OCI-LY7 (cell line): ENCODE results near the gene FBN1.

Source experiments
- EZH2phosphoT487 ChIP-seq: fragments of 200-600 bp; sonication (generic); IDR thresholded peaks from 2 replicates; pipeline ENCODE4 v1.6.1; 2018; ENCODE audit warnings: low read depth, borderline replicate concordance, mild to moderate bottlenecking, mixed run types, antibody characterized with exemption, low read length, moderate library complexity, mixed read lengths
- TF ChIP-seq, protein P1 (sequence below): fragments of 200-600 bp; sonication (generic); conservative IDR thresholded peaks from 2 replicates; pipeline ENCODE4 v1.5.1; 2014; ENCODE audit warnings: mild to moderate bottlenecking, antibody characterized with exemption, low read length, moderate library complexity, mixed read lengths

DNA sequence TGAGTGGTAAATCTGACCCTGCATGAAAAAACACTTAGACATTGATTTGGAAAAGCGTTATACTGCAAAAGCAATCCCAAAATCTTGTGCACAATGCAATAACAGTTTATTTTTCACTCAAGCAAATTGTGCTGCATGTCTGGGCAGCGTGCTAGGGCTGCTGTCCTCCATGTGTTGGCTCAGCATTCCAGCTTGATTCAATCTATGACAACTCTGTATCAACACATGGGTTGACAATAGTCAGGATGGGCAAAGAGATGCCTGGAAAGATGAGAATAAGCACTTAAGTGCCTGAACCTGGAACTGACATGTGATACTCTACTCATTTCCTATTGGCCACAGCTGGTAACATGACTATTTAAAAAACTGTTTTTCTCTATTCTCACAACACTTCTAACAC, 262.5 kb downstream of the FBN1 start:
- TF ChIP-seq, protein P1, sequence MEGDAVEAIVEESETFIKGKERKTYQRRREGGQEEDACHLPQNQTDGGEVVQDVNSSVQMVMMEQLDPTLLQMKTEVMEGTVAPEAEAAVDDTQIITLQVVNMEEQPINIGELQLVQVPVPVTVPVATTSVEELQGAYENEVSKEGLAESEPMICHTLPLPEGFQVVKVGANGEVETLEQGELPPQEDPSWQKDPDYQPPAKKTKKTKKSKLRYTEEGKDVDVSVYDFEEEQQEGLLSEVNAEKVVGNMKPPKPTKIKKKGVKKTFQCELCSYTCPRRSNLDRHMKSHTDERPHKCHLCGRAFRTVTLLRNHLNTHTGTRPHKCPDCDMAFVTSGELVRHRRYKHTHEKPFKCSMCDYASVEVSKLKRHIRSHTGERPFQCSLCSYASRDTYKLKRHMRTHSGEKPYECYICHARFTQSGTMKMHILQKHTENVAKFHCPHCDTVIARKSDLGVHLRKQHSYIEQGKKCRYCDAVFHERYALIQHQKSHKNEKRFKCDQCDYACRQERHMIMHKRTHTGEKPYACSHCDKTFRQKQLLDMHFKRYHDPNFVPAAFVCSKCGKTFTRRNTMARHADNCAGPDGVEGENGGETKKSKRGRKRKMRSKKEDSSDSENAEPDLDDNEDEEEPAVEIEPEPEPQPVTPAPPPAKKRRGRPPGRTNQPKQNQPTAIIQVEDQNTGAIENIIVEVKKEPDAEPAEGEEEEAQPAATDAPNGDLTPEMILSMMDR: no peak
- no peak for TF ChIP-seq EZH2phosphoT487
